ENCODE measurements around the gene ATP6V0A4. TPM values are rescaled to one million over a fixed set of nuclear protein-coding genes. Genes with fewer than 3 reads are reported as not detected.

ATP6V0A4 gene
- total RNA-seq, 1 experiment from 2014 or later, result not detected

DNA sequence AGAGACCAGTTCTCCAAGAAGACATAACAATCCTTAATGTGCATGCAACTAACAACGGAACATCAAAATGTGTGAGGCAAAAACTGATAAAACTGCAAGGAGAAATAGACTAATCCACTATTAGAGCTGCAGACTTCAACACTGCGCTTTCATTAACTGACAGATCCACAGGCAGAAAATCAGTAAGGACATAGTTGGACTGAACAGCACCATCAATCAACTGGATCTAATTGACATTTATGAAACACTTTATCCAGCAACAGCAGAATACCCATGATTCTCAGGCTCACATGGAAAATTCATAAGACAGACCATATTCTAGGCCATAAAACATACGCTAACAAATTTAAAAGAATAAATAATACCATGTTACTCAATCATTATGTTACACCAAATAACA, 21.6 kb upstream of the ATP6V0A4 start:
- no peak overlapping the region for H2AFZ ChIP-seq (ENCODE audit: low read depth, low read length, poor library complexity, severe bottlenecking)
- intact Hi-C loops (cut with micrococcal nuclease), result no loop called here
- CTCF ChIA-PET, result no interaction called here
- no peaks in the 10 kb centered on the region for H3K9me3 ChIP-seq (ENCODE audit: control insufficient read depth in 1 of 2, insufficient read depth in 1 of 2, low read depth in 1 of 2, low read length in 2 of 2)
- DNase-seq (ENCODE audit: low read depth, low spot score), result no peak
- no TSS peak for BruUV-seq (replicated peaks)
- H3K36me3 ChIP-seq (ENCODE audit: control insufficient read depth in 1 of 2, insufficient read depth in 2 of 2, low read length in 2 of 2), result no peaks in the 10 kb centered on the region
- no peaks in the 10 kb centered on the region for H3K27me3 ChIP-seq (ENCODE audit: insufficient read depth, low read length)
- no peaks in the 10 kb centered on the region for H3K9me2 ChIP-seq (ENCODE audit: insufficient read depth)
- no peak overlapping the region for H3K4me3 ChIP-seq (replicated peaks in 1 of 2; ENCODE audit: low read depth in 1 of 2, low read length in 2 of 2)
- no peaks in the 10 kb centered on the region for H3K4me1 ChIP-seq (ENCODE audit: control insufficient read depth in 1 of 2, insufficient read depth in 2 of 2, low read length in 2 of 2)
- no peaks in the 10 kb centered on the region for H4K20me1 ChIP-seq (ENCODE audit: insufficient read depth)
- TF ChIP-seq SP1 (IDR thresholded peaks at IDR 0.05; ENCODE audit: low read depth), result no peak
- TF ChIP-seq, protein P1, sequence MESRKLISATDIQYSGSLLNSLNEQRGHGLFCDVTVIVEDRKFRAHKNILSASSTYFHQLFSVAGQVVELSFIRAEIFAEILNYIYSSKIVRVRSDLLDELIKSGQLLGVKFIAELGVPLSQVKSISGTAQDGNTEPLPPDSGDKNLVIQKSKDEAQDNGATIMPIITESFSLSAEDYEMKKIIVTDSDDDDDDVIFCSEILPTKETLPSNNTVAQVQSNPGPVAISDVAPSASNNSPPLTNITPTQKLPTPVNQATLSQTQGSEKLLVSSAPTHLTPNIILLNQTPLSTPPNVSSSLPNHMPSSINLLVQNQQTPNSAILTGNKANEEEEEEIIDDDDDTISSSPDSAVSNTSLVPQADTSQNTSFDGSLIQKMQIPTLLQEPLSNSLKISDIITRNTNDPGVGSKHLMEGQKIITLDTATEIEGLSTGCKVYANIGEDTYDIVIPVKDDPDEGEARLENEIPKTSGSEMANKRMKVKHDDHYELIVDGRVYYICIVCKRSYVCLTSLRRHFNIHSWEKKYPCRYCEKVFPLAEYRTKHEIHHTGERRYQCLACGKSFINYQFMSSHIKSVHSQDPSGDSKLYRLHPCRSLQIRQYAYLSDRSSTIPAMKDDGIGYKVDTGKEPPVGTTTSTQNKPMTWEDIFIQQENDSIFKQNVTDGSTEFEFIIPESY (IDR thresholded peaks at IDR 0.05; ENCODE audit: extremely low read depth, insufficient replicate concordance, low read length), result no peak
- no peak for TF ChIP-seq CEBPB (IDR thresholded peaks at IDR 0.05; ENCODE audit: low read depth)
- TF ChIP-seq RAD21 (IDR thresholded peaks at IDR 0.05; ENCODE audit: low read depth), result no peak
- no peak for TF ChIP-seq SIN3A (IDR thresholded peaks at IDR 0.05; ENCODE audit: low read depth)
- TF ChIP-seq EZH2 (IDR thresholded peaks at IDR 0.05), result no peak
- no peak for TF ChIP-seq YY1 (IDR thresholded peaks at IDR 0.05; ENCODE audit: extremely low read depth, insufficient replicate concordance, low read depth, low read length)
- RAD21 ChIA-PET (ENCODE audit: low non-redundant PET in 1 of 2, low total read pairs in 2 of 2, uncharacterized antibody in 2 of 2, unreplicated experiment in 2 of 2), result no interaction called here
- H3K4me2 ChIP-seq (ENCODE audit: low read length), result no peak overlapping the region
- H3K27ac ChIP-seq (ENCODE audit: low read depth, low read length), result no peak overlapping the region
- ATAC-seq, result no peak
- POLR2A ChIA-PET, result no interaction called here
- H3K9ac ChIP-seq (ENCODE audit: low read length), result no peak overlapping the region
- no peaks in the 10 kb centered on the region for H3K79me2 ChIP-seq (ENCODE audit: insufficient read depth, low read length)

DNA sequence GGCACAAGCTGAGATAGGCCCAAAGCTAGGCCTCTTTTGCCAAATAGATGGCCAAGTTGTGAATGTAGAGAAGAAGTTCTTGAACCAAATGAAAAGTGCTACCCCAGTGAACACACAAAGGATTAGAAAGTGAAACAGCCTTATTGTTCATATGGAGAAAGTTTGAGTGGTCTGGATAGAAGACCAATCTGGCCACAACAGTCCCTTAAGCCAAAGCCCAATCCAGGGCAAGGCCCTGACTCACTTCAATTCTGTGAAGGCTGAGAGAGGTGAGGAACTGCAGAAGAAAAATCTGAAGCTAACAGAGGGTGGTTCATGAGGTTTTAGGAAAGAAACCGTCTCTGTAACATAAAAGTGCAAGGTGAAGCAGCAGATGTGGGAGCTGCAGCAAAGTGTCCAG, 18.7 kb upstream of the ATP6V0A4 start:
- H3K9me3 ChIP-seq (ENCODE audit: control insufficient read depth in 1 of 2, insufficient read depth in 1 of 2, low read depth in 1 of 2, low read length in 2 of 2), result no peaks in the 10 kb centered on the region
- ChIA-PET POLR2A (no interaction called here), CTCF (no interaction called here), RAD21 (ENCODE audit: low non-redundant PET in 1 of 2, low total read pairs in 2 of 2, uncharacterized antibody in 2 of 2, unreplicated experiment in 2 of 2) (no interaction called here)
- H4K20me1 ChIP-seq (ENCODE audit: insufficient read depth), result no peaks in the 10 kb centered on the region
- H3K9ac ChIP-seq (ENCODE audit: low read length), result no peak overlapping the region
- DNase-seq (ENCODE audit: low read depth, low spot score) (no peak), ATAC-seq (no peak)
- no peak overlapping the region for H2AFZ ChIP-seq (ENCODE audit: low read depth, low read length, poor library complexity, severe bottlenecking)
- no peaks in the 10 kb centered on the region for H3K36me3 ChIP-seq (ENCODE audit: control insufficient read depth in 1 of 2, insufficient read depth in 2 of 2, low read length in 2 of 2)
- no peaks in the 10 kb centered on the region for H3K4me1 ChIP-seq (ENCODE audit: control insufficient read depth in 1 of 2, insufficient read depth in 2 of 2, low read length in 2 of 2)
- no peaks in the 10 kb centered on the region for H3K79me2 ChIP-seq (ENCODE audit: insufficient read depth, low read length)
- H3K27ac ChIP-seq (ENCODE audit: low read depth, low read length), result no peak overlapping the region
- H3K4me2 ChIP-seq (ENCODE audit: low read length), result no peak overlapping the region
- TF ChIP-seq TCF7L2 (IDR thresholded peaks at IDR 0.05; ENCODE audit: borderline replicate concordance, extremely low read depth, insufficient read depth, insufficient read length) (no peak), SRF (IDR thresholded peaks at IDR 0.05; ENCODE audit: low read depth) (no peak), RAD21 (IDR thresholded peaks at IDR 0.05; ENCODE audit: low read depth) (no peak), EZH2phosphoT487 (IDR thresholded peaks at IDR 0.05; ENCODE audit: borderline replicate concordance) (no peak), ZNF274 (IDR thresholded peaks at IDR 0.05; ENCODE audit: low read depth, low read length) (no peak), CBX3 (IDR thresholded peaks at IDR 0.05; ENCODE audit: low read depth) (no peak), ZFX (IDR thresholded peaks at IDR 0.05) (no peak), CEBPB (IDR thresholded peaks at IDR 0.05; ENCODE audit: low read depth) (no peak), EZH2 (IDR thresholded peaks at IDR 0.05) (no peak), YY1 (IDR thresholded peaks at IDR 0.05; ENCODE audit: extremely low read depth, insufficient replicate concordance, low read depth, low read length) (no peak), SP1 (IDR thresholded peaks at IDR 0.05; ENCODE audit: low read depth) (no peak), FOSL1 (IDR thresholded peaks at IDR 0.05; ENCODE audit: low read depth) (no peak), EGR1 (IDR thresholded peaks at IDR 0.05; ENCODE audit: low read depth) (no peak), POLR2A (IDR thresholded peaks at IDR 0.05; ENCODE audit: borderline replicate concordance, extremely low read depth, insufficient read depth, insufficient read length) (no peak)
- TF ChIP-seq, protein P2, sequence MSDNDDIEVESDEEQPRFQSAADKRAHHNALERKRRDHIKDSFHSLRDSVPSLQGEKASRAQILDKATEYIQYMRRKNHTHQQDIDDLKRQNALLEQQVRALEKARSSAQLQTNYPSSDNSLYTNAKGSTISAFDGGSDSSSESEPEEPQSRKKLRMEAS (IDR thresholded peaks at IDR 0.05), result no peak
- no peaks in the 10 kb centered on the region for H3K9me2 ChIP-seq (ENCODE audit: insufficient read depth)
- intact Hi-C loops (cut with micrococcal nuclease), result no loop called here
- BruUV-seq (replicated peaks), result no TSS peak
- no peaks in the 10 kb centered on the region for H3K27me3 ChIP-seq (ENCODE audit: insufficient read depth, low read length)
- H3K4me3 ChIP-seq (replicated peaks in 1 of 2; ENCODE audit: low read depth in 1 of 2, low read length in 2 of 2), result no peak overlapping the region
